ENCODE data around the gene TCFL5.

DNA sequence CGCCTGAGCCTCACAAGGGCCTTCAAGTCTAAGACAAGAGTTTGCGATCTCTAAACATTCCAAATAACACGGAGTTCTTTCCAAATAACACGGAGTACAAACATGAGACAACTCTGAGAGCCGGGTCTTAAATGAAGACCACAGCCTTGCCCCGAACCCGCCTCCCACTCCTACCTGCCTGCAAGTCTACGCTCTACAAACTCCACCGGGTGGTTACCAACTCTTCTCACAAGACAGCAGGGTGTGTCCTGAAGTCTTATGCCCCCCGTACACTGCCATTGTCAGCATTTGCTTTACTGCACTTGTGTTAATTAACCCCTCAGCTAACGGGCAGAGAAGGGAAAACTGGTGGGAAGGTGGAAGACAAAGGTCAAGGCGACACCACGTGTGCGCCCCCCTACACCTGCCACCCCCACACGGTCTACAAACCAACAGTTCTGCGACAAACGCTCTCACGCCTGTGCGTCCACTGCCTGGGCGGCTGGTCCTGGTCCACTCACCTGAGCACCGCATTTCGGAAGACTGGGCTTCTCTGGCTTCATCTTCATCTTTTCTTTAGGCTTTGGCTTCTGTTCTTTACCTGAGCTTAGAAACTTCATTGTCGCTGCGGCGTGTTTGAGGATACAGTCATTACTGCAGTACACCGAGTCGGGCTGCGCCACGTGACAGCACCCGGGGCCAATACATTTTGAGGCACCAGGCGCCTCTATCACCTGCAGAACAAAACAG is 45.2 kb upstream of the TCFL5 start:
- TF ChIP-seq POLR2A (IDR thresholded peaks at IDR 0.05) (no peak), EP300 (IDR thresholded peaks at IDR 0.05) (no peak)
- TF ChIP-seq, protein P1, sequence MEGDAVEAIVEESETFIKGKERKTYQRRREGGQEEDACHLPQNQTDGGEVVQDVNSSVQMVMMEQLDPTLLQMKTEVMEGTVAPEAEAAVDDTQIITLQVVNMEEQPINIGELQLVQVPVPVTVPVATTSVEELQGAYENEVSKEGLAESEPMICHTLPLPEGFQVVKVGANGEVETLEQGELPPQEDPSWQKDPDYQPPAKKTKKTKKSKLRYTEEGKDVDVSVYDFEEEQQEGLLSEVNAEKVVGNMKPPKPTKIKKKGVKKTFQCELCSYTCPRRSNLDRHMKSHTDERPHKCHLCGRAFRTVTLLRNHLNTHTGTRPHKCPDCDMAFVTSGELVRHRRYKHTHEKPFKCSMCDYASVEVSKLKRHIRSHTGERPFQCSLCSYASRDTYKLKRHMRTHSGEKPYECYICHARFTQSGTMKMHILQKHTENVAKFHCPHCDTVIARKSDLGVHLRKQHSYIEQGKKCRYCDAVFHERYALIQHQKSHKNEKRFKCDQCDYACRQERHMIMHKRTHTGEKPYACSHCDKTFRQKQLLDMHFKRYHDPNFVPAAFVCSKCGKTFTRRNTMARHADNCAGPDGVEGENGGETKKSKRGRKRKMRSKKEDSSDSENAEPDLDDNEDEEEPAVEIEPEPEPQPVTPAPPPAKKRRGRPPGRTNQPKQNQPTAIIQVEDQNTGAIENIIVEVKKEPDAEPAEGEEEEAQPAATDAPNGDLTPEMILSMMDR (IDR thresholded peaks at IDR 0.05): no peak
